ENCODE results near the gene CCBE1. TPM values are rescaled to one million over a fixed set of nuclear protein-coding genes. Genes with fewer than 3 reads are reported as not detected.

The CCBE1 gene
- polyA plus RNA-seq, 2 of the 4 experiments (the other 2 are of a cell fraction), result 3.0 to 9.9 TPM

GRCh38 chr18:59550174-59550516, 147.1 kb downstream of the CCBE1 start:
- TF ChIP-seq ATOH8 (CRISPR knock-in tag; IDR thresholded peaks at IDR 0.05; ENCODE audit: low read depth) (no peak), RFX5 (IDR thresholded peaks at IDR 0.05) (no peak)
- FAIRE-seq (no peak), DNase-seq (ENCODE audit: low read depth in 1 of 2, low spot score in 1 of 2) (no peak), ATAC-seq (no peak)
- no peak overlapping the region for H3K27ac ChIP-seq
- WGBS (ENCODE audit: missing lambda C conversion rate), result 57% methylated on average over 4 of the region's 4 CpGs
- H3K9me3 ChIP-seq, result no peaks in the 10 kb centered on the region
- no peak overlapping the region for H3K4me3 ChIP-seq
- no peaks in the 10 kb centered on the region for H3K4me1 ChIP-seq
- no peak overlapping the region for H3K4me2 ChIP-seq
- POLR2A ChIA-PET, result no interaction called here
- CTCF ChIA-PET, result no interaction called here

DNA sequence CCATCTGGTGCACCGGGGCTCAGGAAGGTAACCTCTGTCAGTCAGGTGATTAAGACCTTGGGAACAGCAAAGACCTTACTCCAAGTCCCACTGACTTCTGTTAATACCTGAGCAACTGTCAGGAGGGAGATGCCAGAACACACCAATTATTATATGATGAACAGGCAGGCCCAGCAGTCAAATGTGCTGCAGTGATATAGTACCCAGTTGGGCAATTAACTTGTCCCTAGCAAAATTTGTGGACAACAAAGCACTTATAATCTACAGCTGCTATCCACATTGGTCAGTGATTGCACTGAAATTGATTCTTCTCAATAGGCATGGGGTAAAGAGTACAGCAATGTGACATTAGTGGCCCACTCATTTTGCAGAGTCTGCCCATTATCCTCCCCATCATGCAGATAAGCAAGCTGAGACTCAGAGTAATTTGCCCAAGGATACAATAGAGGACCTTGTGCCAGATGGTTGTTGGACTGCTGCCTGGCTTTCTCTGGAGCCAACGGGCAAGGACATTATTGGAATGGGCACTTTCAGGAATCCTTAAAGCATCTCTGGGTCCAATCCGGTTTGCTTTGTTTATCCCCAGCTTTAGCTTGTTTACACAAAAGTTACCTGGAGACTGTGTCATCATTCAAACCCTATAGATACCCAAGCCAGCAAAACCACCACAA, 147.6 kb downstream of the CCBE1 start:
- Histone ChIP-seq H3K4me3 (no peak overlapping the region), H3K4me2 (no peak overlapping the region), H3K4me1 (no peaks in the 10 kb centered on the region), H3K27ac (no peak overlapping the region), H3K9me3 (no peaks in the 10 kb centered on the region)
- ChIA-PET CTCF (no interaction called here), POLR2A (no interaction called here)
- ATAC-seq (no peak), FAIRE-seq (no peak), DNase-seq (ENCODE audit: low read depth in 1 of 2, low spot score in 1 of 2) (no peak)
- TF ChIP-seq HOXB13 (CRISPR knock-in tag; IDR thresholded peaks at IDR 0.05; ENCODE audit: low read depth) (no peak), RFX5 (IDR thresholded peaks at IDR 0.05) (no peak), HEYL (CRISPR knock-in tag; IDR thresholded peaks at IDR 0.05) (no peak), NPAS2 (CRISPR knock-in tag; IDR thresholded peaks at IDR 0.05; ENCODE audit: borderline replicate concordance) (no peak), MAZ (IDR thresholded peaks at IDR 0.05; ENCODE audit: borderline replicate concordance, low read depth, low read length) (no peak)
- WGBS (ENCODE audit: missing lambda C conversion rate), result 56% methylated on average over 2 of the region's 3 CpGs

- Histone ChIP-seq H3K27ac (no peak overlapping the region), H3K4me3 (no peak overlapping the region), H3K4me1 (no peaks in the 10 kb centered on the region), H3K4me2 (no peak overlapping the region), H3K9me3 (no peaks in the 10 kb centered on the region)
- TF ChIP-seq RCOR1 (IDR thresholded peaks at IDR 0.05; ENCODE audit: low read depth, low read length) (no peak), HOXA7 (CRISPR knock-in tag; IDR thresholded peaks at IDR 0.05) (no peak), POLR2AphosphoS2 (conservative IDR thresholded peaks at IDR 0.05; ENCODE audit: low read length) (no peak), ZSCAN20 (CRISPR knock-in tag; IDR thresholded peaks at IDR 0.05) (no peak), KDM5A (IDR thresholded peaks at IDR 0.05) (no peak), MAFK (IDR thresholded peaks at IDR 0.05; ENCODE audit: partially characterized antibody) (no peak)
- DNase-seq (ENCODE audit: low read depth in 1 of 2, low spot score in 1 of 2) (no peak), FAIRE-seq (no peak), ATAC-seq (no peak)
- CTCF ChIA-PET, result interaction anchor here (1.1 kb wide), 1 partner anchor 12 kb away, joined by 3 read pairs; no protein-coding TSS in a partner anchor
- POLR2A ChIA-PET, result no interaction called here
- WGBS (ENCODE audit: missing lambda C conversion rate), result 39% methylated on average over 11 of the region's 11 CpGs
Observed at GRCh38 chr18:59547581-59548182, 149.5 kb downstream of the CCBE1 start.

DNA sequence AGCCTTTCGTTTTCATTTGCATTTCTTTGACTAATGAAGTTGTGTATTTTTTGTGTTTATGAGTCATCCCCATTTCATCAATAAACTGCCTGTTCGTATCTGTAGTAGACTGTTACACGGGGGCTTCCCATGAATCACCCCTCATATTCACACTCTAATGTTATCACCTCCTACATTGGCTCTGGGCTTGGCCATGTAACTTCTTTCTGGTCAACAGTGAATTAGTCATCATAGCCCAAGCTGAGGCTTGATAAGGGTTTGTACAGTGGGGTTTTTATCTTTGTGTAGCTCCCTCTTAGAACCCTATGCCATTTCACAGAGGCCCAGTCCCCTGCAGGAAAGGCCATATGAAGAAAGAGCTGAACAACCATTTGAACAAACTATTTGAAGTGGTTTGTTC, 151.0 kb downstream of the CCBE1 start:
- Histone ChIP-seq H3K4me3 (no peak overlapping the region), H3K4me2 (no peak overlapping the region), H3K9me3 (no peaks in the 10 kb centered on the region), H3K27ac (no peak overlapping the region), H3K4me1 (no peaks in the 10 kb centered on the region)
- CTCF ChIA-PET, result no interaction called here
- no peak for FAIRE-seq
- ATAC-seq, result no peak
- TF ChIP-seq FOSL2 (IDR thresholded peaks at IDR 0.05), result no peak
- 0 out of 2 replicates have a peak, but pooled peaks have one; percentile 11 for TF ChIP-seq FOSL2 (CRISPR knock-in tag; IDR thresholded peaks at IDR 0.05)
- TF ChIP-seq, protein P1, sequence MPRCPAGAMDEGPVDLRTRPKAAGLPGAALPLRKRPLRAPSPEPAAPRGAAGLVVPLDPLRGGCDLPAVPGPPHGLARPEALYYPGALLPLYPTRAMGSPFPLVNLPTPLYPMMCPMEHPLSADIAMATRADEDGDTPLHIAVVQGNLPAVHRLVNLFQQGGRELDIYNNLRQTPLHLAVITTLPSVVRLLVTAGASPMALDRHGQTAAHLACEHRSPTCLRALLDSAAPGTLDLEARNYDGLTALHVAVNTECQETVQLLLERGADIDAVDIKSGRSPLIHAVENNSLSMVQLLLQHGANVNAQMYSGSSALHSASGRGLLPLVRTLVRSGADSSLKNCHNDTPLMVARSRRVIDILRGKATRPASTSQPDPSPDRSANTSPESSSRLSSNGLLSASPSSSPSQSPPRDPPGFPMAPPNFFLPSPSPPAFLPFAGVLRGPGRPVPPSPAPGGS (IDR thresholded peaks at IDR 0.05), result no peak
- WGBS (ENCODE audit: missing lambda C conversion rate), result 34% methylated on average over 3 of the region's 3 CpGs
- no peak for DNase-seq (ENCODE audit: low read depth in 1 of 2, low spot score in 1 of 2)
- POLR2A ChIA-PET, result no interaction called here
